HEK293 (cell line): ENCODE results near the gene NRP1.

ENCODE experiments used
- FEZF1 ChIP-seq: fragments of 450-650 bp; formaldehyde crosslinking; IDR thresholded peaks from 2 replicates; pipeline ENCODE4 v1.5.1; 2016; ENCODE audit warnings: missing biosample characterization, missing genetic modification characterization
- IKZF3 ChIP-seq: fragments of 450-650 bp; IDR thresholded peaks from 2 replicates; pipeline ENCODE4 v1.5.0; 2018; ENCODE audit warnings: missing biosample characterization, mild to moderate bottlenecking, missing genetic modification characterization, moderate library complexity
- OVOL3 ChIP-seq: fragments of 450-650 bp; formaldehyde crosslinking; IDR thresholded peaks from 2 replicates; pipeline ENCODE4 v1.5.1; 2016; ENCODE audit warnings: missing biosample characterization, missing genetic modification characterization
- SETDB1 ChIP-seq: IDR thresholded peaks from one replicate; pipeline ENCODE4 v1.6.1; 2017; ENCODE audit warnings: mild to moderate bottlenecking, low read length, moderate library complexity, mixed read lengths; ENCODE audit not compliant: insufficient read length
- YY1 ChIP-seq: fragments of 450-650 bp; formaldehyde crosslinking; IDR thresholded peaks from 2 replicates; pipeline ENCODE4 v1.5.1; 2018; ENCODE audit warnings: missing biosample characterization, missing genetic modification characterization
- ZBTB1 ChIP-seq: fragments of 450-650 bp; formaldehyde crosslinking; IDR thresholded peaks from 2 replicates; pipeline ENCODE4 v1.5.1; 2016; ENCODE audit warnings: missing biosample characterization, missing genetic modification characterization
- ZBTB20 ChIP-seq: fragments of 450-650 bp; formaldehyde crosslinking; IDR thresholded peaks from 2 replicates; pipeline ENCODE4 v1.5.1; 2016; ENCODE audit warnings: missing biosample characterization, missing genetic modification characterization
- ZBTB7A ChIP-seq: fragments of 450-650 bp; formaldehyde crosslinking; IDR thresholded peaks from 2 replicates; pipeline ENCODE4 v1.5.1; 2016; ENCODE audit warnings: low read depth, missing biosample characterization, missing genetic modification characterization
- ZBTB8A ChIP-seq: fragments of 450-650 bp; formaldehyde crosslinking; IDR thresholded peaks from 2 replicates; pipeline ENCODE4 v1.5.1; 2016; ENCODE audit warnings: missing biosample characterization, missing genetic modification characterization
- ZNF184 ChIP-seq: fragments of 450-650 bp; IDR thresholded peaks from 2 replicates; pipeline ENCODE4 v1.5.1; 2018; ENCODE audit warnings: missing biosample characterization, mild to moderate bottlenecking, missing genetic modification characterization
- ZNF2 ChIP-seq: fragments of 450-650 bp; formaldehyde crosslinking; IDR thresholded peaks from 2 replicates; pipeline ENCODE4 v1.5.1; 2016; ENCODE audit warnings: missing biosample characterization, missing genetic modification characterization
- ZNF202 ChIP-seq: fragments of 450-650 bp; formaldehyde crosslinking; IDR thresholded peaks from 2 replicates; pipeline ENCODE4 v1.5.1; 2016; ENCODE audit warnings: missing biosample characterization, missing genetic modification characterization, borderline replicate concordance
- ZNF24 ChIP-seq: fragments of 450-650 bp; formaldehyde crosslinking; IDR thresholded peaks from 2 replicates; pipeline ENCODE4 v1.5.1; 2016; ENCODE audit warnings: missing biosample characterization, missing genetic modification characterization
- ZNF292 ChIP-seq: fragments of 450-650 bp; formaldehyde crosslinking; IDR thresholded peaks from 2 replicates; pipeline ENCODE4 v1.5.1; 2016; ENCODE audit warnings: low read depth, missing biosample characterization, missing genetic modification characterization, borderline replicate concordance
- ZNF324 ChIP-seq: fragments of 450-650 bp; formaldehyde crosslinking; IDR thresholded peaks from 2 replicates; pipeline ENCODE4 v1.5.1; 2016; ENCODE audit warnings: missing biosample characterization, missing genetic modification characterization
- ZNF354C ChIP-seq: fragments of 450-650 bp; formaldehyde crosslinking; IDR thresholded peaks from 2 replicates; pipeline ENCODE4 v1.5.1; 2016; ENCODE audit warnings: missing biosample characterization, missing genetic modification characterization, low read depth, borderline replicate concordance
- ZNF366 ChIP-seq: fragments of 450-650 bp; formaldehyde crosslinking; conservative IDR thresholded peaks from 2 replicates; pipeline ENCODE4 v1.5.1; 2016; ENCODE audit warnings: missing biosample characterization, missing genetic modification characterization
- ZNF510 ChIP-seq: fragments of 450-650 bp; formaldehyde crosslinking; IDR thresholded peaks from 2 replicates; pipeline ENCODE4 v1.5.1; 2018; ENCODE audit warnings: mild to moderate bottlenecking, missing genetic modification characterization, missing biosample characterization; ENCODE audit not compliant: insufficient replicate concordance
- ZNF596 ChIP-seq: fragments of 450-650 bp; IDR thresholded peaks from 2 replicates; pipeline ENCODE4 v1.5.0; 2018; ENCODE audit warnings: missing biosample characterization, mild to moderate bottlenecking, missing genetic modification characterization, moderate library complexity
- ZNF600 ChIP-seq: fragments of 450-650 bp; formaldehyde crosslinking; IDR thresholded peaks from 2 replicates; pipeline ENCODE4 v1.5.1; 2016; ENCODE audit warnings: missing biosample characterization, missing genetic modification characterization
- ZNF621 ChIP-seq: fragments of 450-650 bp; formaldehyde crosslinking; IDR thresholded peaks from 2 replicates; pipeline ENCODE4 v1.5.1; 2017; ENCODE audit warnings: missing biosample characterization, missing genetic modification characterization
- ZNF623 ChIP-seq: fragments of 450-650 bp; formaldehyde crosslinking; IDR thresholded peaks from 2 replicates; pipeline ENCODE4 v1.5.1; 2016; ENCODE audit warnings: missing biosample characterization, missing genetic modification characterization
- ZNF785 ChIP-seq: fragments of 450-650 bp; formaldehyde crosslinking; IDR thresholded peaks from 2 replicates; pipeline ENCODE4 v1.5.1; 2016; ENCODE audit warnings: missing biosample characterization, missing genetic modification characterization
- TF ChIP-seq, protein P1 (sequence below): fragments of 450-650 bp; formaldehyde crosslinking; IDR thresholded peaks from 2 replicates; pipeline ENCODE4 v1.5.1; 2017; ENCODE audit warnings: missing biosample characterization, missing genetic modification characterization
- TF ChIP-seq, protein P2 (sequence below): fragments of 450-650 bp; formaldehyde crosslinking; IDR thresholded peaks from 2 replicates; pipeline ENCODE4 v1.5.1; 2016; ENCODE audit warnings: missing biosample characterization, missing genetic modification characterization
- TF ChIP-seq, protein P3 (sequence below): fragments of 450-650 bp; formaldehyde crosslinking; conservative IDR thresholded peaks from 2 replicates; pipeline ENCODE4 v1.5.1; 2016; ENCODE audit warnings: low read depth, missing biosample characterization, missing genetic modification characterization
- TF ChIP-seq, protein P4 (sequence below): fragments of 450-650 bp; formaldehyde crosslinking; IDR thresholded peaks from 2 replicates; pipeline ENCODE4 v1.5.1; 2016; ENCODE audit warnings: missing biosample characterization, missing genetic modification characterization
- TF ChIP-seq, protein P5 (sequence below): fragments of 450-650 bp; formaldehyde crosslinking; IDR thresholded peaks from 2 replicates; pipeline ENCODE4 v1.5.1; 2016; ENCODE audit warnings: missing biosample characterization, missing genetic modification characterization
- TF ChIP-seq, protein P6 (sequence below): fragments of 450-650 bp; formaldehyde crosslinking; IDR thresholded peaks from 2 replicates; pipeline ENCODE4 v1.5.1; 2017; ENCODE audit warnings: missing biosample characterization, mild to moderate bottlenecking, missing genetic modification characterization, moderate library complexity

The NRP1 gene

DNA sequence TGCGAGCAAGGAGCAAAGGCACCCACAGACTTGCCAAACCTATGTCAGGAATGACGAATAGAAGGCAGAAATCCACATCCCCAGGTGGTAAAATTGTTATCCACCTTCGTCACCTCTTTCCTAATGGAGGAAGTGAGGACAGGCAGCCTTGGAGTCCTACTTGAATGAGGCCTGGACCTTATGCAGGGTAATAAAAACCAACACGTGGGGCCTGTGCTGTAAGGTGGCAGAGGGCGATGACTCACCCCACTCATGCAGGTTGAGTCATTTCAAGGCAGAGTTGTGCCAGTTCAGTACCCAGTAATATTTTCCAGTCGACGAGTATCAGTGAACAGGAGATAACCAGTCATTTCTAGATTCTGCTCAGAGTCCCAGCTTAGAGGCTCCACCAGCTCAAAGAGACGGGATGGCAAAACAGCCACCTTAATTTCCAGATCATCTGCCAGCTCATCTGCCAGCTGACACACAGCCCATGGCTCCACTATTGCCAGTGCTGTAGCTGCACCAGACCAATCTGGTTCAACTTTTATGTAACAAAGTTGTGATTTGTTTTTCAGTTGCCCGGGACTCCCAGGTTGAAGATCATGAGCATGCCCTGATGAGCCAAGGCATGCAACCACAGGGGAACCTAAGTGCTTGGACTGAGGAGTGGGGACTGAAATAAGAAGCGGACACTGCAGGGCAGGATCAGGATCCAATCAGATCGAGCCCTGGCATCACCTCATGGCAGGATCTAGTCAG lies 200.3 kb downstream of the NRP1 start (continued):
- TF ChIP-seq ZNF510 (no peak), YY1 (tag by site-specific recombination) (no peak), OVOL3 (no peak), ZBTB8A (tag by site-specific recombination) (no peak), ZNF600 (tag by site-specific recombination) (peak; percentile 82), ZNF292 (tag by site-specific recombination) (no peak), ZNF623 (peak; percentile 30; the same call in 1 of the 2 replicates), SETDB1 (no peak), ZNF366 (tag by site-specific recombination) (peak; percentile 95), ZBTB7A (tag by site-specific recombination) (no peak), ZBTB20 (tag by site-specific recombination) (peak; percentile 48; the same call in 1 of the 2 replicates), ZNF184 (tag by site-specific recombination) (peak; percentile 79), IKZF3 (tag by site-specific recombination) (0 out of 2 replicates have a peak, but pooled peaks have one; percentile 13), ZNF354C (tag by site-specific recombination) (no peak), ZNF324 (tag by site-specific recombination) (peak; percentile 77; the same call in 1 of the 2 replicates), ZNF24 (tag by site-specific recombination) (peak; percentile 94), ZNF621 (tag by site-specific recombination) (no peak), ZNF596 (no peak), FEZF1 (peak; percentile 91), ZNF785 (tag by site-specific recombination) (no peak), ZNF2 (no peak), ZBTB1 (tag by site-specific recombination) (no peak), ZNF202 (no peak)
- TF ChIP-seq, protein P1, sequence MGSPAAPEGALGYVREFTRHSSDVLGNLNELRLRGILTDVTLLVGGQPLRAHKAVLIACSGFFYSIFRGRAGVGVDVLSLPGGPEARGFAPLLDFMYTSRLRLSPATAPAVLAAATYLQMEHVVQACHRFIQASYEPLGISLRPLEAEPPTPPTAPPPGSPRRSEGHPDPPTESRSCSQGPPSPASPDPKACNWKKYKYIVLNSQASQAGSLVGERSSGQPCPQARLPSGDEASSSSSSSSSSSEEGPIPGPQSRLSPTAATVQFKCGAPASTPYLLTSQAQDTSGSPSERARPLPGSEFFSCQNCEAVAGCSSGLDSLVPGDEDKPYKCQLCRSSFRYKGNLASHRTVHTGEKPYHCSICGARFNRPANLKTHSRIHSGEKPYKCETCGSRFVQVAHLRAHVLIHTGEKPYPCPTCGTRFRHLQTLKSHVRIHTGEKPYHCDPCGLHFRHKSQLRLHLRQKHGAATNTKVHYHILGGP: no peak
- TF ChIP-seq, protein P2, sequence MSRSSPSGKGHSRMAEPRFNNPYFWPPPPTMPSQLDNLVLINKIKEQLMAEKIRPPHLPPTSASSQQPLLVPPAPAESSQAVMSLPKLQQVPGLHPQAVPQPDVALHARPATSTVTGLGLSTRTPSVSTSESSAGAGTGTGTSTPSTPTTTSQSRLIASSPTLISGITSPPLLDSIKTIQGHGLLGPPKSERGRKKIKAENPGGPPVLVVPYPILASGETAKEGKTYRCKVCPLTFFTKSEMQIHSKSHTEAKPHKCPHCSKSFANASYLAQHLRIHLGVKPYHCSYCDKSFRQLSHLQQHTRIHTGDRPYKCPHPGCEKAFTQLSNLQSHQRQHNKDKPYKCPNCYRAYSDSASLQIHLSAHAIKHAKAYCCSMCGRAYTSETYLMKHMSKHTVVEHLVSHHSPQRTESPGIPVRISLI (tag by site-specific recombination): no peak
- TF ChIP-seq, protein P3, sequence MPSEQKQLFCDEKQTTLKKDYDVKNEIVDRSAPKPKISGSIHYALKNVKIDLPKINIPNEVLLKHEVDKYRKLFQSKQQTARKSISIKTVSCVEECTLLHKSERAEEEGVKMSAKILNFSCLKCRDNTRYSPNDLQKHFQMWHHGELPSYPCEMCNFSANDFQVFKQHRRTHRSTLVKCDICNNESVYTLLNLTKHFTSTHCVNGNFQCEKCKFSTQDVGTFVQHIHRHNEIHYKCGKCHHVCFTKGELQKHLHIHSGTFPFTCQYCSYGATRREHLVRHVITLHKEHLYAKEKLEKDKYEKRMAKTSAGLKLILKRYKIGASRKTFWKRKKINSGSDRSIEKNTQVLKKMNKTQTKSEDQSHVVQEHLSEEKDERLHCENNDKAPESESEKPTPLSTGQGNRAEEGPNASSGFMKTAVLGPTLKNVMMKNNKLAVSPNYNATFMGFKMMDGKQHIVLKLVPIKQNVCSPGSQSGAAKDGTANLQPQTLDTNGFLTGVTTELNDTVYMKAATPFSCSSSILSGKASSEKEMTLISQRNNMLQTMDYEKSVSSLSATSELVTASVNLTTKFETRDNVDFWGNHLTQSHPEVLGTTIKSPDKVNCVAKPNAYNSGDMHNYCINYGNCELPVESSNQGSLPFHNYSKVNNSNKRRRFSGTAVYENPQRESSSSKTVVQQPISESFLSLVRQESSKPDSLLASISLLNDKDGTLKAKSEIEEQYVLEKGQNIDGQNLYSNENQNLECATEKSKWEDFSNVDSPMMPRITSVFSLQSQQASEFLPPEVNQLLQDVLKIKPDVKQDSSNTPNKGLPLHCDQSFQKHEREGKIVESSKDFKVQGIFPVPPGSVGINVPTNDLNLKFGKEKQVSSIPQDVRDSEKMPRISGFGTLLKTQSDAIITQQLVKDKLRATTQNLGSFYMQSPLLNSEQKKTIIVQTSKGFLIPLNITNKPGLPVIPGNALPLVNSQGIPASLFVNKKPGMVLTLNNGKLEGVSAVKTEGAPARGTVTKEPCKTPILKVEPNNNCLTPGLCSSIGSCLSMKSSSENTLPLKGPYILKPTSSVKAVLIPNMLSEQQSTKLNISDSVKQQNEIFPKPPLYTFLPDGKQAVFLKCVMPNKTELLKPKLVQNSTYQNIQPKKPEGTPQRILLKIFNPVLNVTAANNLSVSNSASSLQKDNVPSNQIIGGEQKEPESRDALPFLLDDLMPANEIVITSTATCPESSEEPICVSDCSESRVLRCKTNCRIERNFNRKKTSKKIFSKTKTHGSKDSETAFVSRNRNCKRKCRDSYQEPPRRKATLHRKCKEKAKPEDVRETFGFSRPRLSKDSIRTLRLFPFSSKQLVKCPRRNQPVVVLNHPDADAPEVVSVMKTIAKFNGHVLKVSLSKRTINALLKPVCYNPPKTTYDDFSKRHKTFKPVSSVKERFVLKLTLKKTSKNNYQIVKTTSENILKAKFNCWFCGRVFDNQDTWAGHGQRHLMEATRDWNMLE: no peak; the same call in 1 of the 2 replicates
- TF ChIP-seq, protein P4, sequence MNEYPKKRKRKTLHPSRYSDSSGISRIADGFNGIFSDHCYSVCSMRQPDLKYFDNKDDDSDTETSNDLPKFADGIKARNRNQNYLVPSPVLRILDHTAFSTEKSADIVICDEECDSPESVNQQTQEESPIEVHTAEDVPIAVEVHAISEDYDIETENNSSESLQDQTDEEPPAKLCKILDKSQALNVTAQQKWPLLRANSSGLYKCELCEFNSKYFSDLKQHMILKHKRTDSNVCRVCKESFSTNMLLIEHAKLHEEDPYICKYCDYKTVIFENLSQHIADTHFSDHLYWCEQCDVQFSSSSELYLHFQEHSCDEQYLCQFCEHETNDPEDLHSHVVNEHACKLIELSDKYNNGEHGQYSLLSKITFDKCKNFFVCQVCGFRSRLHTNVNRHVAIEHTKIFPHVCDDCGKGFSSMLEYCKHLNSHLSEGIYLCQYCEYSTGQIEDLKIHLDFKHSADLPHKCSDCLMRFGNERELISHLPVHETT (tag by site-specific recombination): peak; percentile 92
- TF ChIP-seq, protein P5, sequence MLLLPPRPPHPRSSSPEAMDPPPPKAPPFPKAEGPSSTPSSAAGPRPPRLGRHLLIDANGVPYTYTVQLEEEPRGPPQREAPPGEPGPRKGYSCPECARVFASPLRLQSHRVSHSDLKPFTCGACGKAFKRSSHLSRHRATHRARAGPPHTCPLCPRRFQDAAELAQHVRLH (tag by site-specific recombination): no peak
- TF ChIP-seq, protein P6, sequence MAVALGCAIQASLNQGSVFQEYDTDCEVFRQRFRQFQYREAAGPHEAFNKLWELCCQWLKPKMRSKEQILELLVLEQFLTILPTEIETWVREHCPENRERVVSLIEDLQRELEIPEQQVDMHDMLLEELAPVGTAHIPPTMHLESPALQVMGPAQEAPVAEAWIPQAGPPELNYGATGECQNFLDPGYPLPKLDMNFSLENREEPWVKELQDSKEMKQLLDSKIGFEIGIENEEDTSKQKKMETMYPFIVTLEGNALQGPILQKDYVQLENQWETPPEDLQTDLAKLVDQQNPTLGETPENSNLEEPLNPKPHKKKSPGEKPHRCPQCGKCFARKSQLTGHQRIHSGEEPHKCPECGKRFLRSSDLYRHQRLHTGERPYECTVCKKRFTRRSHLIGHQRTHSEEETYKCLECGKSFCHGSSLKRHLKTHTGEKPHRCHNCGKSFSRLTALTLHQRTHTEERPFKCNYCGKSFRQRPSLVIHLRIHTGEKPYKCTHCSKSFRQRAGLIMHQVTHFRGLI (tag by site-specific recombination): peak; percentile 22; the same call in 1 of the 2 replicates
